Spleen (tissue), 11 donors: ENCODE measurements around the gene SLC10A3. TPM values are rescaled to one million over a fixed set of nuclear protein-coding genes. Genes with fewer than 3 reads are reported as not detected.

ENCODE experiments used
- DNase-seq: peaks from one replicate; pipeline ENCODE4 v3.0.0-alpha.2; 2020
- H3K27ac ChIP-seq, 8 donors: fragments of 200-600 bp; sonication (generic) in 7 of 8; 1 replicate in 4 of 8; 2 replicates in 4 of 8; pipeline versions ENCODE4 v1.5.0 to v1.8.0; 2016 to 2021; ENCODE audit warnings: inconsistent platforms in 4 of 8, mild to moderate bottlenecking in 4 of 8, moderate library complexity in 1 of 8
- H3K27me3 ChIP-seq, 7 donors: fragments of 200-600 bp; sonication (generic) in 6 of 7; replicated peaks in 1 of 7; 1 replicate in 4 of 7; 2 replicates in 3 of 7; pipeline versions ENCODE4 v1.5.0 to v1.8.0; 2016 to 2021; ENCODE audit warnings: inconsistent platforms in 3 of 7, mild to moderate bottlenecking in 1 of 7
- H3K36me3 ChIP-seq, 6 donors: fragments of 200-600 bp; sonication (generic) in 5 of 6; 1 replicate in 4 of 6; 2 replicates in 2 of 6; pipeline versions ENCODE4 v1.5.0 to v1.8.0; 2016 to 2021; ENCODE audit warnings: inconsistent platforms in 2 of 6
- H3K4me1 ChIP-seq, 6 donors: fragments of 200-600 bp; sonication (generic) in 5 of 6; 1 replicate in 3 of 6; 2 replicates in 3 of 6; pipeline versions ENCODE4 v1.5.0 to v1.8.0; 2016 to 2021; ENCODE audit warnings: inconsistent platforms in 3 of 6
- H3K4me3 ChIP-seq, 8 donors: fragments of 200-600 bp; sonication (generic) in 7 of 8; 1 replicate in 4 of 8; 2 replicates in 4 of 8; pipeline versions ENCODE4 v1.5.0 to v1.8.0; 2016 to 2021; ENCODE audit warnings: inconsistent platforms in 4 of 8, mild to moderate bottlenecking in 4 of 8, moderate library complexity in 2 of 8
- H3K9me3 ChIP-seq, 8 donors: fragments of 200-600 bp; sonication (generic) in 7 of 8; 1 replicate in 4 of 8; 2 replicates in 4 of 8; pipeline versions ENCODE4 v1.5.0 to v1.8.0; 2016 to 2021; ENCODE audit warnings: inconsistent platforms in 4 of 8
- POLR2A ChIP-seq, 3 donors: fragments of 450-650 bp; IDR thresholded peaks; one replicate each; pipeline ENCODE4 v1.5.1; 2017; ENCODE audit warnings: antibody characterized with exemption in 3 of 3, mild to moderate bottlenecking in 1 of 3
- POLR2AphosphoS5 ChIP-seq, 3 donors: sonication (generic); formaldehyde crosslinking; IDR thresholded peaks; one replicate each; pipeline ENCODE4 v1.5.1; 2017; ENCODE audit warnings: antibody characterized with exemption in 3 of 3
- WGBS, 5 donors: extraction: QIAGEN DNeasy Blood & Tissue Kit in 3 of 5; methylation state at CpG; one replicate each; pipeline versions ENCODE4 v1.1.5 to v1.1.7; 2013 to 2018; 5-methylcytosine and 5-hydroxymethylcytosine counted together
- intact Hi-C: fragments of 100-400 bp; cut with DNase I; formaldehyde crosslinking; loops from one replicate; pipeline ENCODE4 v1.15.0; 2023; ENCODE audit warnings: low total_unique reads
- polyA plus RNA-seq, 3 donors: library from polyadenylated mRNA; stranded (reverse); fragments of 200-250 nt; gene quantifications; one replicate each; pipeline ENCODE4 v1.2.1, GENCODE V29; 2013
- total RNA-seq, 7 donors: library from RNA; depleted of rRNA in 3 of 7; stranded (reverse); fragments of >200 nt in 3 of 7; fragmentation: NEBNext Ultra II Directional in 4 of 7; extraction: Animal tissue kit (Norgen Biotek cat#: 25700) in 4 of 7; gene quantifications; one replicate each; pipeline versions ENCODE4 v1.1.0 to v1.2.1, GENCODE V29; 2016 to 2021
- TF ChIP-seq, protein P1 (sequence below), 11 experiments: fragments of 200-600 bp in 7 of 11; fragments of 450-650 bp in 4 of 11; sonication (generic) in 4 of 11; IDR thresholded peaks in 8 of 11; conservative IDR thresholded peaks in 3 of 11; 1 replicate in 7 of 11; 2 replicates in 4 of 11; pipeline versions ENCODE4 v1.4.0 to v1.8.0; 2016 to 2021; ENCODE audit warnings: antibody characterized with exemption in 11 of 11, inconsistent platforms in 4 of 11, mild to moderate bottlenecking in 1 of 11
- donor health status: healthy with polysubstance abuse.
- donor health status: DM: no; HTN: no; CAD: no; lungs with moderate emphysema.
- donor health status: DM: no; HTN: no; CAD: no.
- donor health status: Bipolar disorder and iron deficiency.
- donor health status: healthy.
- donor health status: DM: no; HTN: no; CAD: no.
- donor health status: DM: yes; HTN: yes; CAD: no.

The SLC10A3 gene
- total and polyA plus RNA-seq, 10 donors, result 11.0 to 21.8 (median 16.8) TPM

DNA sequence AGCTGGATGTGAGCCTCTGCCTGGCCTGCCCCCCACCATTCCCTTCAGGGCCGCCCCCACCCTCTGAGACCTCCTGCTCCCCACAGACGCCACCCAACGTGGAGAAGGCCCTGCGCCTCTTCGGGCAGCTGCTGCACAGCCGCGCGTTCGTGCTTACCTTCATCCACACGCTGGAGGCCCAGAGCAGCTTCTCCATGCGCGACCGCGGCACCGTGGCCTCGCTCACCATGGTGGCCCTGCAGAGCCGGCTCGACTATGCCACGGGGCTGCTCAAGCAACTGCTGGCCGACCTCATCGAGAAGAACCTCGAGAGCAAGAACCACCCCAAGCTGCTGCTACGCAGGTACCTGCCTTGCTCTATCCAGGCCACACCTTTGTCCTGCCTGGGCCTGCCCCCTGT is 22.2 kb downstream of the SLC10A3 start:
- Histone ChIP-seq H3K27ac (no peak overlapping the region), H3K9me3 (no peaks in the 10 kb centered on the region)

DNA sequence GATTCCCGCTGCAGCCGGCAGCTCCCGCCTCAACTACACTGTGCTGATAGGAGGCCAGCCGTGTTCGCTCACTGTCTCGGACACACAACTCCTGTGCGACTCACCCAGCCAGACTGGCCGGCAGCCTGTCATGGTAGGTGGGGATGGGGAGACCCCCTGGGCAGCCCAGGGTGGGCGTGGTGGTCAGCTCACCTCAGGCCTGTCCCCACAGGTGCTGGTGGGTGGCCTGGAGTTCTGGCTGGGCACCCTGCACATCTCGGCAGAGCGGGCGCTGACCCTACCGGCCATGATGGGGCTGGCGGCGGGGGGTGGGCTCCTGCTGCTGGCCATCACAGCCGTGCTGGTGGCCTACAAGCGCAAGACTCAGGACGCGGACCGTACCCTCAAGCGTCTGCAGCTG is 22.9 kb downstream of the SLC10A3 start:
- Histone ChIP-seq H3K4me3 (no peak overlapping the region), H3K27me3 (no peaks in the 10 kb centered on the region), H3K4me1 (no peaks in the 10 kb centered on the region), H3K27ac (no peak overlapping the region), H3K9me3 (no peaks in the 10 kb centered on the region), H3K36me3 (peaks cover 0 to 100% (median 48%) of the 10 kb centered on the region in 6 donors)
- intact Hi-C loops, result no loop called here
- 85 to 98% (median 94%) methylated on average over 4 to 21 of the region's 21 CpGs for WGBS, 5 donors
- no peak for DNase-seq
- TF ChIP-seq POLR2AphosphoS5 (IDR thresholded peaks at IDR 0.05) (no peak), POLR2A (IDR thresholded peaks at IDR 0.05) (no peak)
- TF ChIP-seq, protein P1, sequence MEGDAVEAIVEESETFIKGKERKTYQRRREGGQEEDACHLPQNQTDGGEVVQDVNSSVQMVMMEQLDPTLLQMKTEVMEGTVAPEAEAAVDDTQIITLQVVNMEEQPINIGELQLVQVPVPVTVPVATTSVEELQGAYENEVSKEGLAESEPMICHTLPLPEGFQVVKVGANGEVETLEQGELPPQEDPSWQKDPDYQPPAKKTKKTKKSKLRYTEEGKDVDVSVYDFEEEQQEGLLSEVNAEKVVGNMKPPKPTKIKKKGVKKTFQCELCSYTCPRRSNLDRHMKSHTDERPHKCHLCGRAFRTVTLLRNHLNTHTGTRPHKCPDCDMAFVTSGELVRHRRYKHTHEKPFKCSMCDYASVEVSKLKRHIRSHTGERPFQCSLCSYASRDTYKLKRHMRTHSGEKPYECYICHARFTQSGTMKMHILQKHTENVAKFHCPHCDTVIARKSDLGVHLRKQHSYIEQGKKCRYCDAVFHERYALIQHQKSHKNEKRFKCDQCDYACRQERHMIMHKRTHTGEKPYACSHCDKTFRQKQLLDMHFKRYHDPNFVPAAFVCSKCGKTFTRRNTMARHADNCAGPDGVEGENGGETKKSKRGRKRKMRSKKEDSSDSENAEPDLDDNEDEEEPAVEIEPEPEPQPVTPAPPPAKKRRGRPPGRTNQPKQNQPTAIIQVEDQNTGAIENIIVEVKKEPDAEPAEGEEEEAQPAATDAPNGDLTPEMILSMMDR (IDR thresholded peaks at IDR 0.05 in 8 of 11, conservative IDR thresholded peaks at IDR 0.05 in 3 of 11), result no peak

More for the DNA sequence above, 22.2 kb downstream of the SLC10A3 start:
- TF ChIP-seq, protein P1 (IDR thresholded peaks at IDR 0.05 in 8 of 11, conservative IDR thresholded peaks at IDR 0.05 in 3 of 11), result no peak
- TF ChIP-seq POLR2A (IDR thresholded peaks at IDR 0.05) (no peak), POLR2AphosphoS5 (IDR thresholded peaks at IDR 0.05) (no peak)
- no peak for DNase-seq
- Histone ChIP-seq H3K36me3 (peaks cover 0 to 100% (median 48%) of the 10 kb centered on the region in 6 donors), H3K27me3 (no peaks in the 10 kb centered on the region), H3K4me1 (no peaks in the 10 kb centered on the region), H3K4me3 (no peak overlapping the region)
- intact Hi-C loops, result no loop called here
- 94 to 96% (median 95%) methylated on average over 11 to 23 of the region's 23 CpGs for WGBS, 5 donors

DNA sequence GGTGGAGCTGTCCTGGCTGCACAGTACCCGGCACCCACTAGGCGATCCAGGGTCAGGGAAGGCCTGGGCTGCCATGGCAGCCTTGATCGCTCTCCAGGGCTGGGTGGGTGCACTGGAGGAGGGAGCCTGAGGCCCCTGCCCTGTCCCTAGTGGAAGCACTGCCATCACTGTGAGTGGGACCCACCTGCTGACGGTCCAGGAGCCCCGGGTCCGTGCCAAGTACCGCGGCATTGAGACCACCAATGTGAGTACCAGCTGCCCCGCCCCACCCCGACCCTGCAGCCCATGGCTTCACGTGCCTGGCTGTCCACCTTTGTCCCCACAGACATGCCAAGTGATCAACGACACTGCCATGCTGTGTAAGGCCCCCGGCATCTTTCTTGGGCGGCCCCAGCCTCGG is 23.5 kb downstream of the SLC10A3 start:
- intact Hi-C loops, result no loop called here
- H3K9me3 ChIP-seq, result no peaks in the 10 kb centered on the region
- no peaks in the 10 kb centered on the region for H3K27me3 ChIP-seq
- H3K27ac ChIP-seq, result no peak overlapping the region
- DNase-seq, result no peak
- TF ChIP-seq, protein P1 (IDR thresholded peaks at IDR 0.05 in 8 of 11, conservative IDR thresholded peaks at IDR 0.05 in 3 of 11), result no peak
- TF ChIP-seq POLR2A (IDR thresholded peaks at IDR 0.05) (no peak), POLR2AphosphoS5 (IDR thresholded peaks at IDR 0.05) (no peak)
- no peaks in the 10 kb centered on the region for H3K4me1 ChIP-seq
- H3K36me3 ChIP-seq, result peaks cover 0 to 100% (median 48%) of the 10 kb centered on the region in 6 donors
- WGBS, 5 donors, result 89 to 100% (median 93%) methylated on average over 4 to 15 of the region's 15 CpGs
- H3K4me3 ChIP-seq, result no peak overlapping the region

DNA sequence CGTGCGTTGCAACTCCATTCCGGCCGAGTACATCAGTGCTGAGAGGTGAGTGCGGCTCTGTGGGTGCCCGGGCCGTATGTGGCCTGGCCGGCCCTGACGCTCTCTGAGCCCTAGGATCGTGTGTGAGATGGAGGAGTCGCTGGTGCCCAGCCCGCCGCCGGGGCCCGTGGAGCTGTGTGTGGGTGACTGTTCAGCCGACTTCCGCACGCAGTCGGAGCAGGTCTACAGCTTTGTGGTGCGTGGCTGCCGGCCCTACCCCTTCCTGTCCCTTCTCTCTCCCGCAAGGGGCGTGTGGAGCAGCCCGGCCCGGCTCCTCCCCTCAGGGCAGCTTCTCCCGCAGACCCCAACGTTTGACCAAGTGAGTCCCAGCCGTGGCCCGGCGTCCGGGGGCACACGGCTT is 24.4 kb downstream of the SLC10A3 start:
- Histone ChIP-seq H3K27ac (no peak overlapping the region), H3K9me3 (no peaks in the 10 kb centered on the region), H3K27me3 (no peaks in the 10 kb centered on the region), H3K4me3 (no peak overlapping the region), H3K36me3 (peaks cover 0 to 100% (median 42%) of the 10 kb centered on the region in 6 donors), H3K4me1 (no peaks in the 10 kb centered on the region)
- TF ChIP-seq POLR2AphosphoS5 (IDR thresholded peaks at IDR 0.05) (no peak), POLR2A (IDR thresholded peaks at IDR 0.05) (no peak)
- no peak for DNase-seq
- WGBS, 5 donors, result 94 to 97% (median 94%) methylated on average over 21 to 32 of the region's 32 CpGs; no CpG with 5 or more reads in 2 of the 5 donors
- intact Hi-C loops, result no loop called here

DNA sequence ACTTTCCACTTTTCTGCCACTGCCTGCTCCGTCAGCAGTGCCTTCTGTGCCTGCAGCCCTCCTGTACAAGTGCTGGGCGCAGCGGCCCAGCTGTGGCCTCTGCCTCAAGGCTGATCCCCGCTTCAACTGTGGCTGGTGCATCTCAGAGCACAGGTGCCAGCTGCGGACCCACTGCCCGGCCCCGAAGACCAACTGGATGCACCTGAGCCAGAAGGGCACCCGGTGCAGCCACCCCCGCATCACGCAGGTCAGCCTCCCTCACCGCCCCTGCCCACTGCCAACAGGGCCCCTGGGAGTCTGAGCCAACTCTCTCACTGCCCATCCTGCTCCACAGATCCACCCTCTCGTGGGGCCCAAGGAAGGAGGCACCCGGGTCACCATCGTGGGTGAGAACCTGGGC is 24.8 kb downstream of the SLC10A3 start:
- no peaks in the 10 kb centered on the region for H3K9me3 ChIP-seq
- H3K27ac ChIP-seq, result no peak overlapping the region
- no peak for DNase-seq
- H3K27me3 ChIP-seq, result no peaks in the 10 kb centered on the region
- no peaks in the 10 kb centered on the region for H3K4me1 ChIP-seq
- intact Hi-C loops, result no loop called here
- 88 to 96% (median 93%) methylated on average over 5 to 14 of the region's 14 CpGs for WGBS, 5 donors
- no peak overlapping the region for H3K4me3 ChIP-seq
- peaks cover 0 to 100% (median 40%) of the 10 kb centered on the region in 6 donors for H3K36me3 ChIP-seq
- TF ChIP-seq POLR2AphosphoS5 (IDR thresholded peaks at IDR 0.05), result no peak
- no peak for TF ChIP-seq POLR2A (IDR thresholded peaks at IDR 0.05)
- TF ChIP-seq, protein P1 (IDR thresholded peaks at IDR 0.05 in 8 of 11, conservative IDR thresholded peaks at IDR 0.05 in 3 of 11), result no peak
